K562 (cell line): Measurements from ENCODE around the gene LENEP. TPM values are rescaled to one million over a fixed set of nuclear protein-coding genes. Genes with fewer than 3 reads are reported as not detected.

Source experiments
- ATAC-seq: fragments of 200-7000 bp; cut with Tn5 transposase; 3 replicates; pipeline ENCODE4 v1.9.1; 2020; ENCODE audit warnings: moderate library complexity
- BruUV-seq: library from RNA; stranded (reverse); fragments of 400-500 nt; replicated peaks from 2 replicates; lab custom pipeline; 2021; lab: Mats Ljungman, UMichigan
- CTCF ChIA-PET: fragments of 300-600 bp; formaldehyde crosslinking; extraction: SDS; loops from one replicate; lab custom pipeline; 2021; ENCODE audit warnings: low intra/inter-chr PET ratio; lab: Yijun Ruan, JAX
- POLR2A ChIA-PET: fragments of 300-600, 350-650 bp; sonication (Branson Sonifier 250); formaldehyde crosslinking; extraction: SDS; loops from one replicate; lab custom pipeline; 2021; ENCODE audit warnings: antibody characterized with exemption, inconsistent platforms; lab: Yijun Ruan, JAX
- DNase-seq, 4 experiments: peaks; one replicate each; pipeline versions ENCODE4 v3.0.0 to v3.0.0-alpha.2; 2011 to 2018; ENCODE audit warnings: low spot score in 3 of 4, mixed read lengths in 3 of 4; ENCODE audit errors: extremely low read depth in 1 of 4
- FAIRE-seq: peaks from 2 replicates; lab custom pipeline; 2011; peaks lifted over from hg19 to GRCh38; lab: Jason Lieb, UNC
- H2AFZ ChIP-seq: 2 replicates; pipeline ENCODE4 v1.6.0; 2011; ENCODE audit warnings: low read depth, low read length, control low read depth, inconsistent platforms
- H3K27ac ChIP-seq: fragments of 200-600 bp; 3 replicates; pipeline ENCODE4 v1.8.0; 2011; ENCODE audit warnings: low read depth, mild to moderate bottlenecking, control low read depth, inconsistent platforms, low read length, moderate library complexity, mixed read lengths; ENCODE audit errors: extremely low read depth
- H3K27me3 ChIP-seq, 2 experiments: fragments of 300-600 bp in 1 of 2; 2 replicates in 1 of 2; 3 replicates in 1 of 2; pipeline versions ENCODE4 v1.6.0 to v1.8.0; 2011; ENCODE audit warnings: inconsistent platforms in 2 of 2, low read length in 2 of 2, mild to moderate bottlenecking in 1 of 2, mixed read lengths in 1 of 2, moderate library complexity in 1 of 2; ENCODE audit not compliant: control insufficient read depth in 2 of 2, insufficient read depth in 2 of 2
- H3K36me3 ChIP-seq: fragments of 300-600 bp; 3 replicates; pipeline ENCODE4 v1.8.0; 2011; ENCODE audit warnings: mild to moderate bottlenecking, low read length, inconsistent platforms; ENCODE audit not compliant: control insufficient read depth, insufficient read depth
- H3K4me1 ChIP-seq, 2 experiments: fragments of 200-600 bp in 1 of 2; replicated peaks in 1 of 2; 2 replicates in 1 of 2; 3 replicates in 1 of 2; pipeline versions ENCODE4 v1.5.1 to v1.8.0; 2011; ENCODE audit warnings: inconsistent platforms in 2 of 2, low read length in 2 of 2, mild to moderate bottlenecking in 1 of 2, mixed read lengths in 1 of 2, moderate library complexity in 1 of 2; ENCODE audit not compliant: control insufficient read depth in 2 of 2, insufficient read depth in 2 of 2
- H3K4me2 ChIP-seq: 2 replicates; pipeline ENCODE4 v1.6.1; 2011; ENCODE audit warnings: low read length, control low read depth, inconsistent platforms, mixed read lengths; ENCODE audit not compliant: insufficient read depth
- H3K4me3 ChIP-seq: fragments of 200-600 bp; sonication (generic), shearing (Covaris generic); 2 replicates; pipeline ENCODE4 v1.5.1; 2016; ENCODE audit warnings: control low read depth, inconsistent platforms
- H3K79me2 ChIP-seq: fragments of 200-600 bp; 3 replicates; pipeline ENCODE4 v1.8.0; 2011; ENCODE audit warnings: low read length, inconsistent platforms; ENCODE audit not compliant: control insufficient read depth, insufficient read depth
- H3K9ac ChIP-seq, 2 experiments: 2 replicates each; pipeline versions ENCODE4 v1.6.0 to v1.6.1; 2011; ENCODE audit warnings: low read depth in 2 of 2, low read length in 2 of 2, control low read depth in 1 of 2, inconsistent platforms in 1 of 2, mild to moderate bottlenecking in 1 of 2, mixed read lengths in 1 of 2; ENCODE audit not compliant: insufficient read depth in 1 of 2
- H3K9me1 ChIP-seq: one replicate; pipeline ENCODE4 v1.6.0; 2011; ENCODE audit warnings: inconsistent platforms, mild to moderate bottlenecking, low read length, moderate library complexity; ENCODE audit not compliant: control insufficient read depth, insufficient read depth
- H3K9me3 ChIP-seq: replicated peaks from 2 replicates; pipeline ENCODE4 v1.5.1; 2011; ENCODE audit warnings: low read depth, low read length, inconsistent platforms; ENCODE audit not compliant: control insufficient read depth, insufficient read depth
- H4K20me1 ChIP-seq: replicated peaks from 2 replicates; pipeline ENCODE4 v1.6.1; 2011; ENCODE audit warnings: low read length, inconsistent platforms, mixed read lengths; ENCODE audit not compliant: control insufficient read depth, insufficient read depth
- C11orf30 ChIP-seq: fragments of 450-650 bp; IDR thresholded peaks from 2 replicates; pipeline ENCODE4 v1.6.1; 2016; ENCODE audit warnings: low read depth, mild to moderate bottlenecking
- CREB3L1 ChIP-seq: fragments of 450-650 bp; IDR thresholded peaks from 2 replicates; pipeline ENCODE4 v1.6.1; 2014; ENCODE audit warnings: low read depth, mild to moderate bottlenecking, moderate library complexity, borderline replicate concordance
- CTCF ChIP-seq, 3 experiments: IDR thresholded peaks in 2 of 3; conservative IDR thresholded peaks in 1 of 3; 2 replicates each; pipeline ENCODE4 v1.5.1; 2011 to 2012; ENCODE audit warnings: low read length in 3 of 3, mild to moderate bottlenecking in 3 of 3, control low read depth in 2 of 3, improper control_type of control experiment in 1 of 3, inconsistent platforms in 1 of 3, low read depth in 1 of 3, mixed read lengths in 1 of 3, moderate library complexity in 1 of 3; ENCODE audit not compliant: insufficient read depth in 2 of 3
- MEF2A ChIP-seq: IDR thresholded peaks from 2 replicates; pipeline ENCODE4 v1.6.1; 2011; ENCODE audit warnings: low read depth, mild to moderate bottlenecking, low read length, moderate library complexity; ENCODE audit not compliant: control insufficient read depth
- NR2C2 ChIP-seq, 2 experiments: fragments of 200-800 bp in 1 of 2; sonication (Bioruptor generic) in 1 of 2; sonication (generic) in 1 of 2; formaldehyde crosslinking in 1 of 2; IDR thresholded peaks; 2 replicates each; pipeline versions ENCODE4 v1.6.1 to v1.8.0; 2016 to 2022; ENCODE audit warnings: mild to moderate bottlenecking in 1 of 2, missing compliant biosample characterization in 1 of 2, missing genetic modification characterization in 1 of 2, missing genetic modification reagents in 1 of 2
- POLR2A ChIP-seq: fragments of 450-650 bp; conservative IDR thresholded peaks from 2 replicates; pipeline ENCODE4 v1.6.1; 2016
- POLR2AphosphoS2 ChIP-seq: IDR thresholded peaks from 2 replicates; pipeline ENCODE4 v1.6.1; 2012; ENCODE audit warnings: low read length, improper control_type of control experiment
- POLR2AphosphoS5 ChIP-seq: IDR thresholded peaks from 2 replicates; pipeline ENCODE4 v1.6.1; 2011; ENCODE audit warnings: mild to moderate bottlenecking, low read depth, low read length, moderate library complexity; ENCODE audit not compliant: control insufficient read depth, insufficient read depth
- POLR2G ChIP-seq: fragments of 200-400 bp; formaldehyde crosslinking; IDR thresholded peaks from 2 replicates; pipeline ENCODE4 v1.6.1; 2017; ENCODE audit warnings: low read depth, mild to moderate bottlenecking, antibody characterized with exemption, low read length, moderate library complexity
- SETDB1 ChIP-seq: IDR thresholded peaks from one replicate; pipeline ENCODE4 v1.6.1; 2012; ENCODE audit warnings: low read length, control low read depth, inconsistent platforms
- ZBTB7A ChIP-seq: IDR thresholded peaks from 2 replicates; pipeline ENCODE4 v1.6.1; 2011; ENCODE audit warnings: low read depth, mild to moderate bottlenecking, low read length, moderate library complexity, borderline replicate concordance; ENCODE audit not compliant: control insufficient read depth
- ZNF324 ChIP-seq: fragments of 250-450 bp; sonication (Bioruptor Pico); IDR thresholded peaks from 2 replicates; pipeline ENCODE4 v1.4.0; 2020; ENCODE audit warnings: mild to moderate bottlenecking
- ZNF589 ChIP-seq: fragments of 200-800 bp; sonication (Bioruptor generic); IDR thresholded peaks from 2 replicates; pipeline ENCODE4 v1.6.1; 2016; ENCODE audit warnings: low read depth, missing genetic modification characterization, missing compliant biosample characterization
- ZNF778 ChIP-seq: fragments of 450-650 bp; formaldehyde crosslinking; IDR thresholded peaks from 2 replicates; pipeline ENCODE4 v1.4.0; 2020; ENCODE audit warnings: mild to moderate bottlenecking, moderate library complexity
- WGBS: fragments of 100-300 bp; shearing (Covaris generic); methylation state at CpG from one replicate; pipeline ENCODE4 v1.1.6; 2016; ENCODE audit warnings: low coverage, mixed read lengths; ENCODE audit not compliant: insufficient coverage; ENCODE audit errors: missing lambda C conversion rate; 5-methylcytosine and 5-hydroxymethylcytosine counted together
- in situ Hi-C: fragments of 300-500 bp; cut with MboI; formaldehyde crosslinking; loops from 4 replicates; pipeline ENCODE4 v1.15.0; 2018; ENCODE audit warnings: inconsistent platforms, mixed read lengths
- intact Hi-C: fragments of 100-400 bp; cut with micrococcal nuclease; formaldehyde crosslinking; loops from 2 replicates; pipeline ENCODE4 v1.14.2; 2022
- polyA plus RNA-seq, 8 experiments: library from polyadenylated mRNA; depleted of rRNA in 4 of 8; stranded (reverse) in 5 of 8; unstranded in 3 of 8; fragments of >200 nt; fragmentation: Nextera tagmentation in 2 of 8; fragmentation: Illumina TruSeq in 1 of 8; extraction: Ambion mirVana in 2 of 8; extraction: Trizol in 1 of 8; gene quantifications; 2 replicates each; pipeline versions ENCODE4 v1.2.1 to v1.2.3, GENCODE V29; 2011 to 2014; ENCODE audit warnings: inconsistent platforms in 1 of 8, missing spikeins in 1 of 8
- total RNA-seq, 7 experiments: library from RNA; depleted of rRNA in 6 of 7; stranded (reverse); fragments of >200 nt in 6 of 7; fragmentation: Illumina TruSeq in 2 of 7; extraction: Trizol in 2 of 7; gene quantifications; 2 replicates each; pipeline versions ENCODE4 v1.2.1 to v1.2.3, GENCODE V29; 2011 to 2021; ENCODE audit warnings: low replicate concordance in 1 of 7
- TF ChIP-seq, protein P1 (sequence below): fragments of 200-800 bp; sonication (Bioruptor generic); IDR thresholded peaks from 2 replicates; pipeline ENCODE4 v1.6.1; 2017; ENCODE audit warnings: missing genetic modification characterization, missing compliant biosample characterization

LENEP gene
- total and polyA plus RNA-seq, 9 of the 15 experiments (the other 6 are each of a cell fraction or from before 2014, with no cell fraction given), result 0.23 to 0.87 (median 0.67) TPM; not detected in 5

DNA sequence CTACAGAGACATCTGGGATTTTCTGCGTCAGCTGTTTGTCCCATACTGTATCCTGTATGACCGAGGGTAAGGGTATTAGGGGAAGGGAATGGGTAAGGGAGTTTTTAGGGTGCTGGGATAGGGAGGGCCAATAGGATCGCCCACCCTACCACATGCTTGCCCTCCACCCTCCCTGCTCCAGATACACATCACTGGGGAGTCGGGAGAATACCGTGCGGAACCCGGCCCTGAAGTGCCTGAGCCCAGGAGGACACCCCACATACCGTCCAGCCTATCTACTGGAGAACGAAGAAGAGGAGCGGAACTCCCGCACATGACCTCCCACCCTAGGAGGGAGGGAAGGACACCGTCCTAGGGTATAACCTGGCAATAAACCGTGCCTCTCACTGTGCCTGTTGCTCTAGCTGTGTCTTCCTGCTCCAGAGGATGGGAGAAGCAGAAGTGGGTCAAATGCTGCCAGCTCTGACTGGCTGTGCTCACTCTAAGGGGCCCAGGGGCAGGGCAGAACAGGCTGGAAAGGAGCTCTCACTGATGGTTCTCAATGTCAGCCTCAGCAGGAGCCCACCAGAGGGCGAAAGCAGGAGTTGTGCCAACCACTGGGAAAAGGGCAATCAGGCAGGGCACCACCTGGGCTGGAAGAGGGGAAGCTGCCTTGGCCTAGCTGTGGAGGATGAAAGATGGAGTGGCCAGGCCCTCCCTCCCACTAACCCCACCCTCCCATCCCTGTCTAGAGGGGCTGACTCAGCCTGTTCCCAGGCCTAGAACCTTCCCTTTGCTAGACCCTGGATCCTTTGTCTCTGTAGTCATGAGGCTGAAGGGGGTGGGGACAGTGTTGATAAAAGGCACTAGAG lies 440 bp upstream of the LENEP start:
- Histone ChIP-seq H3K27ac (peak overlapping the region; percentile 73; the same call in 2 of the 3 replicates), H3K9me1 (peaks cover 6% of the 10 kb centered on the region), H3K36me3 (peaks cover 36% of the 10 kb centered on the region), H3K9me3 (no peaks in the 10 kb centered on the region), H3K79me2 (peaks cover 18% of the 10 kb centered on the region), H3K4me3 (no peak overlapping the region), H3K4me2 (peak overlapping the region; percentile 47), H3K9ac (peak overlapping the region in 1 of 2 experiments; percentile 78; a peak in 3 of 4 replicates), H3K4me1 (peaks cover 35 to 40% of the 10 kb centered on the region in 2 experiments), H4K20me1 (no peaks in the 10 kb centered on the region; the same call in 1 of the 2 replicates), H2AFZ (no peak overlapping the region), H3K27me3 (no peaks in the 10 kb centered on the region)
- WGBS, result 48% methylated on average over 14 of the region's 14 CpGs
- FAIRE-seq, result peak; percentile 67
- in situ Hi-C loops (no loop called here), intact Hi-C loops (no loop called here)
- peak; percentile 63 to 88 (median 72) for DNase-seq
- BruUV-seq, result no TSS peak
- ChIA-PET CTCF (no interaction called here), POLR2A (interaction anchor here (0.6 to 8.2 kb wide), 15 partner anchors 9 to 166 kb away, joined by 3 to 80 read pairs (median 5); partner anchors contain the start of genes CKS1B, FLAD1, PBXIP1 and PMVK)
- peak; percentile 85 for ATAC-seq
- TF ChIP-seq ZBTB7A (0 out of 2 replicates have a peak, but pooled peaks have one; percentile 19), CTCF (IDR thresholded peaks at IDR 0.05 in 2 of 3, conservative IDR thresholded peaks at IDR 0.05 in 1 of 3; ENCODE audit: insufficient read depth in 2 of 3, low read depth in 1 of 3, low read length in 3 of 3) (peak in 2 of 3 experiments; percentile 7 to 13; a peak in 1 of 6 replicates), CREB3L1 (peak; percentile 66; the same call in 1 of the 2 replicates), POLR2G (peak; percentile 44), MEF2A (no peak), NR2C2 (CRISPR knock-in tag; IDR thresholded peaks at IDR 0.05) (no peak), NR2C2 (tag; IDR thresholded peaks at IDR 0.05) (no peak), POLR2A (peak; percentile 39; the same call in 1 of the 2 replicates), SETDB1 (no peak), ZNF589 (CRISPR knock-in tag) (no peak), ZNF778 (CRISPR knock-in tag) (no peak), C11orf30 (peak; percentile 40), ZNF324 (CRISPR knock-in tag) (no peak), POLR2AphosphoS5 (peak; percentile 47; the same call in 1 of the 2 replicates), POLR2AphosphoS2 (no peak)
- TF ChIP-seq, protein P1, sequence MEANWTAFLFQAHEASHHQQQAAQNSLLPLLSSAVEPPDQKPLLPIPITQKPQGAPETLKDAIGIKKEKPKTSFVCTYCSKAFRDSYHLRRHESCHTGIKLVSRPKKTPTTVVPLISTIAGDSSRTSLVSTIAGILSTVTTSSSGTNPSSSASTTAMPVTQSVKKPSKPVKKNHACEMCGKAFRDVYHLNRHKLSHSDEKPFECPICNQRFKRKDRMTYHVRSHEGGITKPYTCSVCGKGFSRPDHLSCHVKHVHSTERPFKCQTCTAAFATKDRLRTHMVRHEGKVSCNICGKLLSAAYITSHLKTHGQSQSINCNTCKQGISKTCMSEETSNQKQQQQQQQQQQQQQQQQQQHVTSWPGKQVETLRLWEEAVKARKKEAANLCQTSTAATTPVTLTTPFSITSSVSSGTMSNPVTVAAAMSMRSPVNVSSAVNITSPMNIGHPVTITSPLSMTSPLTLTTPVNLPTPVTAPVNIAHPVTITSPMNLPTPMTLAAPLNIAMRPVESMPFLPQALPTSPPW (CRISPR knock-in tag), result peak; percentile 46; the same call in 1 of the 2 replicates
